ENCODE results near the gene MMP15. TPM values are rescaled to one million over a fixed set of nuclear protein-coding genes. Genes with fewer than 3 reads are reported as not detected.

MMP15 gene
- total RNA-seq, 1 experiment from 2014 or later: 11.7 TPM

GRCh38 chr16:58011652-58012051, 13.9 kb upstream of the MMP15 start:
- DNase-seq (ENCODE audit: low read depth): no peak

GRCh38 chr16:58012481-58012880, 13.1 kb upstream of the MMP15 start:
- DNase-seq (ENCODE audit: low read depth): no peak
- in situ Hi-C loops (cut with HindIII; ENCODE audit: low pct_unique_long_range_greater_than_20kb, low sequenced_read_pairs): no loop called here

More at GRCh38 chr16:58011652-58012051, 13.9 kb upstream of the MMP15 start:
- in situ Hi-C loops (cut with HindIII; ENCODE audit: low pct_unique_long_range_greater_than_20kb, low sequenced_read_pairs): no loop called here

GRCh38 chr16:58013201-58013956, 12.2 kb upstream of the MMP15 start:
- no peak for DNase-seq (ENCODE audit: low read depth)
- in situ Hi-C loops (cut with HindIII; ENCODE audit: low pct_unique_long_range_greater_than_20kb, low sequenced_read_pairs): no loop called here

GRCh38 chr16:58016840-58017446, 8.6 kb upstream of the MMP15 start:
- in situ Hi-C loops (cut with HindIII; ENCODE audit: low pct_unique_long_range_greater_than_20kb, low sequenced_read_pairs): no loop called here
- no peak for DNase-seq (ENCODE audit: low read depth)

GRCh38 chr16:58018803-58019202, 6.8 kb upstream of the MMP15 start:
- no peak for DNase-seq (ENCODE audit: low read depth)
- in situ Hi-C loops (cut with HindIII; ENCODE audit: low pct_unique_long_range_greater_than_20kb, low sequenced_read_pairs): no loop called here

- in situ Hi-C loops (cut with HindIII; ENCODE audit: low pct_unique_long_range_greater_than_20kb, low sequenced_read_pairs): loop anchor here (10.0 kb wide), 1 partner anchor 105 kb away; the partner anchor contains the start of gene CFAP20
- DNase-seq (ENCODE audit: low read depth): no peak
These were observed 5.6 kb upstream of the MMP15 start for GRCh38 chr16:58019866-58020538.

GRCh38 chr16:58020628-58021521, 4.7 kb upstream of the MMP15 start:
- peak; percentile 53 for DNase-seq (ENCODE audit: low read depth)
- in situ Hi-C loops (cut with HindIII; ENCODE audit: low pct_unique_long_range_greater_than_20kb, low sequenced_read_pairs): loop anchor here (10.0 kb wide), 1 partner anchor 104 kb away; the partner anchor contains the start of gene CFAP20

- in situ Hi-C loops (cut with HindIII; ENCODE audit: low pct_unique_long_range_greater_than_20kb, low sequenced_read_pairs): loop anchor here (10.0 kb wide), 1 partner anchor 103 kb away; the partner anchor contains the start of gene CFAP20
- peak; percentile 65 for DNase-seq (ENCODE audit: low read depth)
These were observed 3.6 kb upstream of the MMP15 start for GRCh38 chr16:58021661-58022551.

- peak; percentile 11 for DNase-seq (ENCODE audit: low read depth)
- in situ Hi-C loops (cut with HindIII; ENCODE audit: low pct_unique_long_range_greater_than_20kb, low sequenced_read_pairs): loop anchor here (10.0 kb wide), 1 partner anchor 102 kb away; the partner anchor contains the start of gene CFAP20
These were observed 2.8 kb upstream of the MMP15 start for GRCh38 chr16:58022601-58023371.

- in situ Hi-C loops (cut with HindIII; ENCODE audit: low pct_unique_long_range_greater_than_20kb, low sequenced_read_pairs): loop anchor here (10.0 kb wide), 1 partner anchor 100 kb away; the partner anchor contains the start of gene CFAP20
- no peak for DNase-seq (ENCODE audit: low read depth)
These were observed 836 bp upstream of the MMP15 start for GRCh38 chr16:58024486-58025350.

- in situ Hi-C loops (cut with HindIII; ENCODE audit: low pct_unique_long_range_greater_than_20kb, low sequenced_read_pairs): loop anchor here (10.0 kb wide), 1 partner anchor 99 kb away; the partner anchor contains the start of gene CFAP20
- no peak for DNase-seq (ENCODE audit: low read depth)
These were observed 668 bp downstream of the MMP15 start for GRCh38 chr16:58026139-58026704.

- DNase-seq (ENCODE audit: low read depth): no peak
- in situ Hi-C loops (cut with HindIII; ENCODE audit: low pct_unique_long_range_greater_than_20kb, low sequenced_read_pairs): loop anchor here (10.0 kb wide), 1 partner anchor 98 kb away; the partner anchor contains the start of gene CFAP20
These were observed 1.2 kb downstream of the MMP15 start for GRCh38 chr16:58026705-58027160.

GRCh38 chr16:58027161-58027915, 1.8 kb downstream of the MMP15 start:
- in situ Hi-C loops (cut with HindIII; ENCODE audit: low pct_unique_long_range_greater_than_20kb, low sequenced_read_pairs): loop anchor here (10.0 kb wide), 1 partner anchor 97 kb away; the partner anchor contains the start of gene CFAP20
- peak; percentile 44 for DNase-seq (ENCODE audit: low read depth)

- no peak for DNase-seq (ENCODE audit: low read depth)
- in situ Hi-C loops (cut with HindIII; ENCODE audit: low pct_unique_long_range_greater_than_20kb, low sequenced_read_pairs): loop anchor here (10.0 kb wide), 1 partner anchor 97 kb away; the partner anchor contains the start of gene CFAP20
These were observed 2.4 kb downstream of the MMP15 start for GRCh38 chr16:58027916-58028455.

Measured in Caki2 (cell line).